Activated T-cell treated with anti-CD3 and anti-CD28 coated beads for 4 hours (primary cell): ENCODE results near the gene SLC30A1.
"Not testable (repeated sequence)": the region's sequence is repeated elsewhere in the genome, so short reads cannot be mapped to it uniquely, and the experiment has no call there.

ENCODE experiments used
- DNase-seq: peaks from one replicate; pipeline ENCODE4 v3.0.0-alpha.2; 2020

Gene SLC30A1

DNA sequence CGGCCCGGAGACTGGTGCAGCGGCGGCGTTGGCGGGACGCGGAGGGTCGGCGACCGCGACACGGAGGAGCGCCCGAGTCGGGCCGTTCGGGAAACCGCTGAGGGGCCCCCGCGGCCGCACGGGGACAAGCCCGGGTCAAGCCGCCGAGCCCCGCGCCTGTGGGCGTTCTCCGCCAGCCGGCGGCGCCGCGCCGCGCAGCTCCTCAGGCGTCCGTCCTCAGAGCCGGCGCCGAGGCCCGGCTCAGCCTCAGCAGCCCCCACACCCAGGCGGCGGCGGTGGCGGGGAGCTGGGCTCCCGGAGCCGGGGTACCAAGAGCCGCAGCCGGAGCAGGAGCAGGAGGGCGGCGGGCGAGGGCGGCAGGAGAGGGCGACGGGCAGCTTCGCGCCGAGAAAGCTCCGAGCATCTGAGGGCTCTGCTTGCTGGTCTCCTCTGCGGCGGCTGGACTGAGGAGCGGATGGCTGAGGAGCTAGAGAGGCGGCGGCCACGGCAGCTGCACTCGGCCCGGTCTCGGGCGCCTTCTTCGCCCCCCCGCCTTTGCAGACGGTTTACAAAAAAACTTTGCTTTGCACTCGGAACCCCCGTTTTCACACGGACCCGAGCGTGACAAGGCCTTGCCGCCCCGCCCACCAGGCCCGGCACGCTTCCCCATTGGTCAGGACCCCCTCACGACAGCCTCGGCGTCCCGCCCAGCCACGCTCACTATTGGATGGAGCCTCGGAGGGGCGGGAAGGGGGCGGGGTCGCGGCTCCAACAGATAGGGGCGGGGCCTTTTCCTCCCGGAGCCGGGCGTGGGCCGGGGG, at the start of gene SLC30A1:
TSS of gene SLC30A1 (minus strand) at position 522 of the 800 bp plus-strand sequence. CDS start 549 bp downstream, outside the sequence.
- peak; percentile 99 for DNase-seq

GRCh38 chr1:211628417-211628816, 49.5 kb upstream of the SLC30A1 start:
- DNase-seq = no peak

- no peak for DNase-seq
Observed at GRCh38 chr1:211627259-211627658, 48.3 kb upstream of the SLC30A1 start.

- DNase-seq = not testable (repeated sequence)
Observed at GRCh38 chr1:211625866-211626265, 46.9 kb upstream of the SLC30A1 start.

- DNase-seq = no peak
Observed at GRCh38 chr1:211625040-211625439, 46.1 kb upstream of the SLC30A1 start.

DNA sequence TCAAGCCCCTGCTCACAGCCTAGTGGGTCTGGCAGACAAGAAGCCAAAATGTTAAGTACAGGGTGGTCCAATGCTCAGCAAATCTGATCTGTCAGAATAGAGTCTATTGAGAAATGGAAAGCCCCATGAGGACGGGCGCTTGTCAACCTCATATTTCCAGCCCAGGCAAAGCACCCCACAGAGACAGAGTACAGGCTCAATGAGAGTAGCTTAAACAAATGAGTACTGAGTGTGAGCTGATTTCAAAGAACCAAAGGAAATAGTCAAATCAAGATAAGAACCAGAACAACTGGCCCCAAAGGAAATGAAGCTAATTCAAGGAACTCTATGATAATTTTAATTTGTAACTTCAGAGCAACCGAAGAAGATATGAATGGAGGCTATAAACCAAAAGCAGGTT, 44.6 kb upstream of the SLC30A1 start:
- DNase-seq = no peak

DNA sequence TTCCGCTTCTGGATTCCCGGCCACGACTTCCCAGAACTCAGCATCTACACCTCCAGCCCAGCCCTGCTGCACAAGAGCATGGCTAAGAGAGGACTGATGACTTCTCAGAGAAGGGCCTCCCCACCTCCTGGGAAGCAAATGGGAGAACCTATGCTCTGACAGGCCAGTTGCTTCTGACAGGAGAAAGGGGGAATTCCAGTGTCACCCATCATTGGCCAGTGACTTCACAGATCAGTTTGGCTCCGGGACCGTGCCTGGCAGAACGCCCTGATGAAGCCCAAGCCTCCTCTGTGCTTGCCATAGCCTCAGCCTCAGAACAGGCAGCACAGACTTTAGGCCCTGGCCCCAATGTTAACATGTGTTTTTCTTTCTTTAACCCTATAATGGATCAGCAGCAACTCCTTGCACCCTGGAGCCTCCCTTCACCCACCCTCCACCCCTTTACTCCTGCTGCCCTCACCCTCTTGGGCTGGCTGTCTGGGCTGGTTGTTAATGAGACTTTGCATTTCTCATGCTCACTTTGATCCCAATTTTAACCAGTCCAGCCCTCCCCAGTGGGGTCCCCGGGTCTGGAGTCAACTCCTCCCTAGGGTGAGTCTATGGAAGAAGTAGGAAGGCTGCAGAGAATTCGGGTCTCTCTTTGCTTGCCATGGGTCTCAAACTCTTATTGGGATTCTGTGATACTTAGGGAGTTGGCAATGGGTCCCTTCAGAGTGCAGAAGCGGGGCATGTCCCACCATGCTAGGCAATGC, 42.7 kb upstream of the SLC30A1 start:
- DNase-seq = no peak

GRCh38 chr1:211620097-211620496, 41.1 kb upstream of the SLC30A1 start:
- no peak for DNase-seq

GRCh38 chr1:211619033-211619996, 40.4 kb upstream of the SLC30A1 start:
- DNase-seq = no peak

DNA sequence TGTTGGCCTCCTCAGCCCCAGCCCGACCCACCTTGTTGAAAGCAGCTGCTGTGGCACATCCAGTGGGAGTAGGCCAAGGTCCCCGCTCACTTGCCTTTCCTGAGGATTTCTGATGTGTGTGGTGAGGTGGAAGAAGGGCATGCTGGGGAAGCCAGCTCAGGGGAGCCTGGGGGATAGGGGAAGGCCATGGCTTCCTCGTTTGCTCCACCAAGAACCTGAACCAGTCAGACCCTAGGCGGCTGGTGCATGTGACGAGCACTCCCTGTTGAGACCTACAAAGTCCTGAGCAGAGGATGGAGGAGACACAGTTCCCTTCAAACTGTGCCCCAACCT, 38.0 kb upstream of the SLC30A1 start:
- DNase-seq = no peak

DNA sequence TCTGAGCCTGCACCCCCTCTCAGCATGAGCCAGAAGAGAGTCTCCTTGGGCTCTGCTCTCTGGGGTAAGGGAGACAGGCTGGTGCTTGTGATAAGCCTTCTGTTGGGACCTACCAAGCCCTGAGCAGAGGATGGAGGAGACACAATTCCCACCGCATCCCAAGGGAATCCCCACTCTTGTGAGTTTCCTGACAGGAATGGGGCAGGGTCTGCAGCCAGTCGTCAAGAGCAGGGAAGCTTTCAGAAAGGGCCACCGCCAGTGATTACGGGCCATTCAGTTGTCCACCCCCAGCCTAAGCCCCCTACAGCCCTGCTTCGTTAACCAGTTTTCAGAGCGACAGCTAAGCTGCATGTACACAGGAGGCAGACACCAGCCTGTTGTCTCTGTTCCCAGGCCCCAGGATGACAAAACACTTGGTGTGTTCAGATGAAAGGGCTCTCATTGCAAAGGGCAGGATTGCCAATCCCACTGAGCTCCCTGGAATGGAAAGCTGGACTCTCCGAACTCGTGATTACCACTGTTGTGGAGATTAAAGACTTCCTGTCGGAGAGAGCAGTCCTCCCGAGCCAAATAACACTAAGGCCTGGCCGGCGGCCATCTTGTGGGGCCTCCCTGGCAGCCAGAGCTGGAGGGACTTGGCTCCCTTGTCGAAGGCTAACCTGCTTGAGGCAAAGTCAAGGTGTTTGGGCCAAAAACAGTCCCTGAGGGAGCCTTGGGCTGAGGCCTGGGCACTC, 37.4 kb upstream of the SLC30A1 start:
- no peak for DNase-seq

GRCh38 chr1:211614615-211615014, 35.7 kb upstream of the SLC30A1 start:
- DNase-seq = no peak

DNA sequence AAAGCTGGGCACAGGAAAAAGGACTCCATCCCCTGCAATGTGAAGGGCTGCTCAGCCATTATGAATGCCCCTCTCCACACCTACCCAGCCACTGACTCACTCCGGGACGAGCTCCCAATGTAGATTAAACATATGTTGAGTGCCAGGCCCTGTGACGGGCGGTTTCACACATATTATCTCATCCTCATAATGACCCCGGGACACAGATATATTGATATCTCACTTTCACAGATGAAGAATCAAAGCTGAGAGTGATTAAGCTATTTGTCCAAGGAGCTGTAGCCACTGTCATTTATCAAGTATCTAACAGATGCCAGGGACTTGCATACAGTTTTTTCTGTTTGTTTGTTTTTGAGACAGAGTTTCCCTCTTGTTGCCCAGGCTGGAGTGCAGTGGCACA, 35.0 kb upstream of the SLC30A1 start:
- DNase-seq = no peak

GRCh38 chr1:211613108-211613947, 34.4 kb upstream of the SLC30A1 start:
- no peak for DNase-seq

- no peak for DNase-seq
Observed at GRCh38 chr1:211612786-211613107, 33.8 kb upstream of the SLC30A1 start.

GRCh38 chr1:211611818-211612217, 32.9 kb upstream of the SLC30A1 start:
- no peak for DNase-seq

DNA sequence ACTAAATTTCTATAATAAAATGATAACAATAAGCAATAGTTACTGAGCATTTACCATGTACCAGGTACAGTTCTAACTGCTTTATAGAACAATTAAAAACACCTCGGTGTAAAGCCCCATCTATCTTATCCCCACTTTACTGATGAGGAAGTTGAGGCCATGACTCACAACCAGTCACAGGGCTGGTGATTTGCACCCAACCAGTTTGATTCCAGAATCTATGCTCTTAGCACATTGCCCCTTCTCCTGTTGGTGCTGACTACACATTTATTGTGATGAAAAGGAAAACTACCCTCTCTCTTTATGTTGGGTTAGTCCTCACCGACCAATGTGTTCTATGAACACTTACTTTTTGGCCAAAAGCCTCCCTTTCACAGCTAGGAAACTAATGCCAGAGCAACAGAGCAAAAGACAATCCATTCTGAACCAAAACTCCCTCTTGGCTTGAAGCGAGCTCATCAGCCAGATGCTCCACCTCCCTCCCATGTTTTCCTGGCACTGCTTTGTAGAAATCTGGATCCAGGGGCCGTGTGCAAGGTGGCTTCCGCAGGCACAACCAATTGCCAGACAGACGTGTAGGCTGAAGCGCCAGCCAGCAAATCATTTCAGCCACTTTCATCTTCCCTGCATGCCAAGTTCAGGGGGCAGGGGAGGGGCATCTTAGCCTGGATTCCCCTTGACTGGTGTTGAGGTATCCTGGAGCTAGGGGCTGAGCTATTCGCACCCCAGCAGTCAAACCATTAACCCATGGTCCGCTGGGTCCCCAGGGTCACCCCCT, 32.0 kb upstream of the SLC30A1 start:
- no peak for DNase-seq

GRCh38 chr1:211609120-211610024, 30.4 kb upstream of the SLC30A1 start:
- no peak for DNase-seq

DNA sequence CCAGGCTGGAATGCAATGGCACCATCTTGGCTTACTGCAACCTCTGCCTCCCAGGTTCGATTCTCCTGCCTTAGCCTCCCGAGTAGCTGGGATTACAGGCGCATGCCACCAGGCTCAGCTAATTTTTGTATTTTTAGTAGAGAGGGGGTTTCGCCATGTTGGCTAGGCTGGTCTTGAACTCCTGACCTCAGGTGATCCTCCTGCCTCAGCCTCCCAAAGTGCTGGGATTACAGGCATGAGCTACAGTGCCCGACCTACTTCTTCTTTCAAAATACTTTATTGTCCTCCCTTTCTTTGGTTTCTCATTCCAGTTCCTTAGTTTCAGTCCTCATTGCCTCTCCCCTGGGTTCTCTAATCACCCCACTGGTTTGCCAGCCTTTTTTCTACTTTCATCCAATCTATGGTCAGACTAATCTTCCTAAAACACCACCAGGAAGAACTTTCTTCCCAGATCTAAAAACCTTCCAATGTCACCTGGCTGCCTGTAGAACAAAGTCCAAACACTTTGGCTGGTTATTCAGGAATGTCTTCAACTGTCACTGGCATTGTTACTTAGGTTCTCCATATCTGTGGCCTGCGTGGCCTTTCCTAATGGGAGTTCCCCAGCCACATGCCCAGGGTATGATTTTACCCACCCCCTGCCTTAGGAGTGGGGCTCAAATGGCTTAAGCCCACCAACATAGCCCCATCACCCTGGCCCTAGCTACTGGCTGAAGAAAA, 29.0 kb upstream of the SLC30A1 start:
- DNase-seq = no peak
